ENCODE measurements around the gene TNPO1. TPM values are rescaled to one million over a fixed set of nuclear protein-coding genes. Genes with fewer than 3 reads are reported as not detected.
"Not testable (repeated sequence)": the region's sequence is repeated elsewhere in the genome, so short reads cannot be mapped to it uniquely, and the experiment has no call there.

The TNPO1 gene
- total RNA-seq, 1 donor from 2014 or later, result 205 TPM

GRCh38 chr5:72921886-72922285 is 105.4 kb downstream of the TNPO1 start:
- DNase-seq (ENCODE audit: low spot score in 2 of 2) (no peak), FAIRE-seq (no peak)

DNA sequence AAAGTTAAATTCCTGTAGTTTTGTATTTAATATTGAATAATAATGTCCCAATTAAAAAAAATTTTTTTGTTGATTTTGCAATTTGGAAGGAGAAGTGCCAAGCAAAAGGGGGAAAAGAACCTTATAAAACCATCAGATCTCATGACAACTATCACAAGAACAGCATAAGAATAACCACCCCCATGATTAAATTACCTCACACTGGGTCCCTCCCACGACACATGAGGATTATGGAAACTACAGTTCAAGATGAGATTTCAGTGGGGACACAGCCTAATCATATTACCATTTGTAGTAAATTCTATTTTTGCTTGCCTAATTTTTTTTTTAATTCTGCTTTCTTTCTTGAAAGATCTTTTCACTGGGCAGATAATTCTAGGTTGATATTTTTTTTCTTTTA is 106.0 kb downstream of the TNPO1 start:
- FAIRE-seq (no peak), DNase-seq (ENCODE audit: low spot score in 2 of 2) (no peak)

GRCh38 chr5:72925336-72926010 is 109.0 kb downstream of the TNPO1 start:
- DNase-seq (ENCODE audit: low spot score in 2 of 2) (no peak), FAIRE-seq (no peak)

- not testable (repeated sequence) for FAIRE-seq
These were observed 116.2 kb downstream of the TNPO1 start for GRCh38 chr5:72932686-72933085.

DNA sequence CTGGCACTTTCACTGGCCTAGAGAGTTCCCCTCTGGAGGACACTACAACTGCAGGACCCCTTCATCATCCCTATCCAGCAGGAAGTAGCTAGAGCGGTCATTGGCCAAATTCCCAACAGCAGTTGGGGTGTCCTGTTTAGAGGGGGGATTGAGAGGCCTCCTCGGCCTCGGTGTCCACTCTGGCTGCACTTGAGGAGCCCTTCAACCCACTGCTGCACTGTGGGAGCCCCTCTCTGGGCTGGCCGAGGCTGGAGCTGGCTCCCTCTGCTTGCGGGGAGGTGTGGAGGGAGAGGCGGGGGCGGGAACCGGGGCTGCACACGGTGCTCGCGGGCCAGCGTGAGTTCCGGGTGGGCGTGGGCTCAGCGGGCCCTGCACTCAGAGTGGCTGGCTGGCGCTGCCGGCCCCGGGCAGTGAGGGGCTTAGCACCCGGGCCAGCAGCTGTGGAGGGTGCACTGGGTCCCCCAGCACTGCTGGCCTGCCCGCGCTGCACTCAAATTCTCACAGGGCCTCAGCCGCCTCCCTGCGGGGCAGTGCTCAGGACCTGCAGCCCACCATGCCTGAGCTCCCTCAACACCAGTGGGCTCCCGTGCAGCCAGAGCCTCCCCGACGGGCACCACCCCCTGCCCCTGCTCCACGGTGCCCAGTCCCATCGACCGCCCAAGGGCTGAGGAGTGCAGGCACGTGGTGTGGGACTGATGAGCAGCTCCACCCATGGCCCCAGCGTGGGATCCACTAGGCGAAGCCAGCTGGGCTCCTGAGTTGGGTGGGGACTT is 118.7 kb downstream of the TNPO1 start:
- not testable (repeated sequence) for FAIRE-seq; DNase-seq (ENCODE audit: low spot score in 2 of 2)

More at GRCh38 chr5:72932686-72933085, 116.2 kb downstream of the TNPO1 start:
- not testable (repeated sequence) for DNase-seq (ENCODE audit: low spot score in 2 of 2)

DNA sequence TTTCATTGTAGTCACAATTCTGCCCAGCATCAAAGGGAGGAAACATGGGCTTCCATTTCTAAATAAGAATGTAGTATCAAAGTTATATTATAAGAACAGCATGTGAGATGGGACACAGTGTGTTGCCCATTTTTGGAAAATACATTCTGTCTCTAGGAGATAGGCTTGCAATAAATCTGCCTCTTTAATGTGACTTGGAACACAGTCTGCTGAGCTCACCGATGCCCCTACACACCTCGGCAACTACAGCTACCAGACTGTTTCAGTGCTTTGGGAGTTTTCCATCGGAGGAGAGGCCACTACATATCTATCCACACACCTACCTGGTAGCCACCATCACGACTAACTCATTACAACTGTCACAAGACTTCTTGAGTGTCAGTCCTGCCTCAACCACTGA is 120.4 kb downstream of the TNPO1 start:
- DNase-seq (ENCODE audit: low spot score in 2 of 2) (no peak), FAIRE-seq (no peak)

DNA sequence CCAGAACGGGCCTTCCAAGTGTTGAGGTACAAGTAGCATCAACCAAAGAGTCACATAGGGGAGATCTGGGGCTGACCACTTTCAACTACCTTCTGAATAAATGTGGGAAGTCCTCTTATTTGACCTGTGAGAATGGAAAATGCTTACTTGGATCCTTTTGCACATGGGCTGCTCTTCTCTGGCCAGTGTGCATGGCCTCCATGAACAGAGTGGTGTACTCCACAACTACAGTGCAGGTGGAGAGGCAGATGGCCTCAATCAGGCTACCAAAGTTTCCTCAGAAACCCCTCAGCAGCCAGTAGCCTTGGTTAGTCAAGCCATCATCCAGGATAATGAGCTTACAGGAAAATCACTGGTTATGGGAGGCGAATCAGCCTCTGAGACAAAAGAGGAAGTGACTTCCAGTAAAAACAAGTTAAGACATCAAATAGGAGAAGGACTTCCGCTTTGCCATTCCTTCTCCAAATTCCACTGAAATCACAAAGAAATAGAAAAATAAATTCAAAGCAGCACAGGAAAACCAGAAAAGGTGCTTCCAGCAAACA is 121.1 kb downstream of the TNPO1 start:
- DNase-seq (ENCODE audit: low spot score in 2 of 2) (peak in 1 of 2 donors; percentile 35), FAIRE-seq (no peak)

DNA sequence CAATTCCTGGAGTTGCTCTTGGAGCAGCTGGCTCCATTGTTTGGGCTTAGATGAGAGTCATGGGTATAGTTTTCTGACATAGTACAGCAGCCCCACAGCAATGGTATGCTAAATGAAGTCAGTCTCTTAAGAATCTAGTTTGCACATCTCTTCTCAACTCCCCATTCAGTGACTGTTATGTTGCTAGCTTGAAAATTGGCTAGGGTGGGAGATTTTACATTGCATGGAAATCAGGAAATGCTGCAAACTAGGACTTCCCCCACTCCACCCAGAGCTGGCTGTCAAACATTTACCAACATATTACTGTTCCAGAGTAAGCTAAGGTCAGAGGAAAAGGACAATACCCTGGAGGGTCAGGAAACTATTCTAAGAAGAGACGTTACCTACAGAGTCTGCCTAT is 121.7 kb downstream of the TNPO1 start:
- DNase-seq (ENCODE audit: low spot score in 2 of 2) (no peak), FAIRE-seq (no peak)

DNA sequence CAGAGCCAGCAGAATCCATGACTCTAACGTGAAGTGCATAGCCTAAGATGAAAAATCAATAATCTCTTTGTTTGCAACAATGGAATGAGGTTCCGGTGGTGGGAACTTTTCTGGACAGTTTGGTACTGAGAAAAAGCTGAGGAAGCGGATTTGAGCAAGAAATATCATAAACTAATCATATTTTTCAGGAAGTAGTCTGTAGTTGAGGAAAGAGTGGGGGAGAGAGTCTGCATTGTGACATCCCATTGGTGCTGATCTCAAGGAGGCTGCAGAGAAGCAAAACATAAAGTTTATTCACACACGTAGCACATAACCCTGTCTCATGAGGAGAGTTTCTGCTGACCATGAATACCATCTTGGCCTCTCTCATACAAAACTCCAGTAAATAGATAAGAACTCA is 123.6 kb downstream of the TNPO1 start:
- FAIRE-seq (no peak), DNase-seq (ENCODE audit: low spot score in 2 of 2) (no peak)

- FAIRE-seq (no peak), DNase-seq (ENCODE audit: low spot score in 2 of 2) (no peak)
These were observed 126.8 kb downstream of the TNPO1 start for GRCh38 chr5:72943307-72943706.

- DNase-seq (ENCODE audit: low spot score in 2 of 2) (no peak), FAIRE-seq (no peak)
These were observed 131.0 kb downstream of the TNPO1 start for GRCh38 chr5:72947498-72947897.

DNA sequence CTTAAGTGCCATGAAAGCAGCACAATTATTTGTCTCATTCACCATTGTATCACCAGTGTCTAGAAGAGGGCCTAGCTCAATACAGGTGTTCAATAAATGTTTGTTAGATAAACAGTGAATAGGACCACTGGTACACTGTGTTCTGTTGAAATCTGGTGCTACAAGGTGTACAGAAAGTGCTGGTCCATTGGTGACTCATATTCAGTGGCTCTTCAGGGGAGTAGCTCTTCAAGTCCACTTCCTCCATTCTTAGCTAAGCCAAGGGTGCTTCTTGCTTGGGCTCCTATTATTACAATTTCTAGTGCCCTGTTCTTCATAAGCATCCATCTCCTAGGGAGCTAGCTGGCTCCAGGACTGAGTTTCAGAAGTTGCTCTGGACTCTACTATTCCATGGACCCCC is 133.0 kb downstream of the TNPO1 start:
- FAIRE-seq (no peak), DNase-seq (ENCODE audit: low spot score in 2 of 2) (no peak)

- FAIRE-seq (no peak), DNase-seq (ENCODE audit: low spot score in 2 of 2) (no peak)
These were observed 135.4 kb downstream of the TNPO1 start for GRCh38 chr5:72951671-72952468.

GRCh38 chr5:72954389-72954788 is 137.9 kb downstream of the TNPO1 start:
- DNase-seq (ENCODE audit: low spot score in 2 of 2) (no peak), FAIRE-seq (no peak)

GRCh38 chr5:72955143-72955767 is 138.8 kb downstream of the TNPO1 start:
- DNase-seq (ENCODE audit: low spot score in 2 of 2), result no peak
- no peak for FAIRE-seq

GRCh38 chr5:72955768-72956323 is 139.4 kb downstream of the TNPO1 start, which contains the start of gene FCHO2:
TSS of gene FCHO2 (plus strand) at chr5:72956041. CDS start at chr5:72956097, 56 bp downstream.
- peak; percentile 90 to 91 for DNase-seq (ENCODE audit: low spot score in 2 of 2)
- no peak for FAIRE-seq

- FAIRE-seq (no peak), DNase-seq (ENCODE audit: low spot score in 2 of 2) (peak; percentile 55 to 72)
These were observed 140.1 kb downstream of the TNPO1 start for GRCh38 chr5:72956324-72957140.

DNA sequence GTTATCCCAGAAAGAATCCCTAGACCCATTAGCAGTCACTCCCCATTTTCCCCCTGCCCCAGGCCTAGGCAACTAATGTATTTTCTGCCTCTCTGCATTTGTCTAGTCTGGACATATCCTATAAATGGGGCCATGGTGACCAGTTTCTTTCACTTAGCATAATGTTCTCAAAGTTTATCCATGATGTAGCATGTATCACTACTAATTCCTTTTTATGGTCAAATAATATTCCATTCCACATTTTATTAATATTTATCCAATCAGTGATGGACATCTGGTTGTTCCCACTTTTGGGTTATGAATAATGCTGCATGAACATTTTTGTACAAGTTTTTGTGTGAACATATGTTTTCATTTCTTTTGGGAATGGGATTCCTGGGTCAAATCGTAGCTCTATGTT is 140.9 kb downstream of the TNPO1 start:
- FAIRE-seq (no peak), DNase-seq (ENCODE audit: low spot score in 2 of 2) (no peak)

DNA sequence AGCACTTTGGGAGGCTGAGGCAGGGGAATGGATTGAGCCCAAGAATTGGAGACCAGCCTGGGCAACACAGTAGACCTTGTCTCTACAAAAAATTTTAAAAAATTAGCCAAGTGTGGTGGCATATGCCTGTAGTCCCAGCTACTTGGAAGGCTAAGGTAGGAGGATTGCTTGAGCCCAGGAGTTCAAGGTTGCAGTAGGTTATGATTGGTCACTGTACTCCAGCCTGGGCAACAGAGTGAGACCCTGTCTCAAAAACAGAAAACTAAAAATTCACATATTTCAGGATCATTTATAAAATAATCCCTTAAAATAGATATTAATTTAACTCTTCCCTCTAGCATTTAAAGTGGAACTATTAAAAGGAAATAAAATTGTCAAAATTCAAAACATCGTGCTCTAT is 142.8 kb downstream of the TNPO1 start:
- DNase-seq (ENCODE audit: low spot score in 2 of 2), result no peak
- FAIRE-seq, result no peak

Data from frontal cortex (tissue), 4 donors.